Vagina (tissue), 2 donors: ENCODE measurements around the gene OOSP4A.

Experiments
- CTCF ChIP-seq, 3 experiments: fragments of 450-650 bp in 2 of 3; fragments of 200-600 bp in 1 of 3; sonication (generic) in 1 of 3; IDR thresholded peaks; one replicate each; pipeline ENCODE4 v1.5.1; 2017 to 2019; ENCODE audit warnings: antibody characterized with exemption in 3 of 3, mild to moderate bottlenecking in 2 of 3, moderate library complexity in 2 of 3
- POLR2AphosphoS5 ChIP-seq, 2 donors: sonication (generic); formaldehyde crosslinking; IDR thresholded peaks; one replicate each; pipeline ENCODE4 v1.9.0; 2017; ENCODE audit warnings: antibody characterized with exemption in 2 of 2, mild to moderate bottlenecking in 2 of 2, low read depth in 1 of 2; ENCODE audit not compliant: insufficient read depth in 1 of 2

GRCh38 chr11:59992425-59992824, 28.6 kb downstream of the OOSP4A start:
- TF ChIP-seq POLR2AphosphoS5 (IDR thresholded peaks at IDR 0.05; ENCODE audit: insufficient read depth in 1 of 2, low read depth in 1 of 2): no peak
- TF ChIP-seq CTCF (IDR thresholded peaks at IDR 0.05): no peak
